ENCODE data around the gene CSHL1. TPM values are rescaled to one million over a fixed set of nuclear protein-coding genes. Genes with fewer than 3 reads are reported as not detected.
"Not testable (repeated sequence)": the region's sequence is repeated elsewhere in the genome, so short reads cannot be mapped to it uniquely, and the experiment has no call there.

Gene CSHL1
- total RNA-seq, 4 donors from 2014 or later = not detected

- TF ChIP-seq EP300 (IDR thresholded peaks at IDR 0.05) = no peak
- TF ChIP-seq POLR2A (IDR thresholded peaks at IDR 0.05) = no peak
- no peak for TF ChIP-seq POLR2AphosphoS5 (IDR thresholded peaks at IDR 0.05)
- TF ChIP-seq CTCF (IDR thresholded peaks at IDR 0.05) = no peak
- H3K27ac ChIP-seq = no peak overlapping the region
- 93% methylated on average over 2 of the region's 2 CpGs for WGBS
- no peaks in the 10 kb centered on the region for H3K9me3 ChIP-seq
- no peak overlapping the region for H3K4me3 ChIP-seq
- no peaks in the 10 kb centered on the region for H3K27me3 ChIP-seq
- H3K4me1 ChIP-seq = peaks cover 15% of the 10 kb centered on the region
- H3K36me3 ChIP-seq = no peaks in the 10 kb centered on the region
- no peak for DNase-seq (ENCODE audit: low spot score in 2 of 2)
Observed at GRCh38 chr17:63926164-63926563, 15.1 kb upstream of the CSHL1 start.

GRCh38 chr17:63925615-63926014 is 14.6 kb upstream of the CSHL1 start:
- H3K36me3 ChIP-seq = no peaks in the 10 kb centered on the region
- no peaks in the 10 kb centered on the region for H3K27me3 ChIP-seq
- no peak for TF ChIP-seq POLR2AphosphoS5 (IDR thresholded peaks at IDR 0.05)
- TF ChIP-seq POLR2A (IDR thresholded peaks at IDR 0.05) = no peak
- no peak for TF ChIP-seq CTCF (IDR thresholded peaks at IDR 0.05)
- TF ChIP-seq EP300 (IDR thresholded peaks at IDR 0.05) = no peak
- H3K9me3 ChIP-seq = no peaks in the 10 kb centered on the region
- H3K27ac ChIP-seq = no peak overlapping the region
- H3K4me3 ChIP-seq = no peak overlapping the region
- no peak for DNase-seq (ENCODE audit: low spot score in 2 of 2)
- 79% methylated on average over 5 of the region's 5 CpGs for WGBS
- H3K4me1 ChIP-seq = peaks cover 10% of the 10 kb centered on the region

- 72% methylated on average over 9 of the region's 9 CpGs for WGBS
- H3K27ac ChIP-seq; H3K4me1 ChIP-seq; H3K9me3 ChIP-seq; DNase-seq (ENCODE audit: low spot score in 2 of 2); H3K4me3 ChIP-seq; H3K36me3 ChIP-seq; H3K27me3 ChIP-seq: not testable (repeated sequence)
Observed at GRCh38 chr17:63922402-63922801, 11.3 kb upstream of the CSHL1 start.

GRCh38 chr17:63920779-63921178 is 9.7 kb upstream of the CSHL1 start:
- H3K9me3 ChIP-seq; H3K4me3 ChIP-seq; H3K36me3 ChIP-seq; H3K27me3 ChIP-seq; H3K4me1 ChIP-seq; DNase-seq (ENCODE audit: low spot score in 2 of 2); H3K27ac ChIP-seq: not testable (repeated sequence)
- 93% methylated on average over 5 of the region's 5 CpGs for WGBS

- not testable (repeated sequence) for H3K4me3 ChIP-seq; H3K4me1 ChIP-seq; H3K27me3 ChIP-seq; H3K27ac ChIP-seq; DNase-seq (ENCODE audit: low spot score in 2 of 2); H3K9me3 ChIP-seq; H3K36me3 ChIP-seq
- 77% methylated on average over 6 of the region's 6 CpGs for WGBS
Observed at GRCh38 chr17:63920050-63920449, 9.0 kb upstream of the CSHL1 start.

GRCh38 chr17:63919311-63919723 is 8.3 kb upstream of the CSHL1 start:
- no peak for DNase-seq (ENCODE audit: low spot score in 2 of 2)

GRCh38 chr17:63918789-63919305 is 7.8 kb upstream of the CSHL1 start, which contains the start of gene GH1:
Gene GH1, minus strand, starts transcription at chr17:63918839. Its CDS starts 63 bp downstream, at chr17:63918776.
- not testable (repeated sequence) for H3K27me3 ChIP-seq, H3K36me3 ChIP-seq, H3K4me1 ChIP-seq, H3K27ac ChIP-seq, H3K4me3 ChIP-seq, H3K9me3 ChIP-seq
- WGBS = 49% methylated on average over 10 of the region's 10 CpGs
- DNase-seq (ENCODE audit: low spot score in 2 of 2) = peak in 1 of 2 donors; percentile 48

More at GRCh38 chr17:63919311-63919723, 8.3 kb upstream of the CSHL1 start:
- TF ChIP-seq POLR2AphosphoS5 (IDR thresholded peaks at IDR 0.05) (no peak), POLR2A (IDR thresholded peaks at IDR 0.05) (no peak), EP300 (IDR thresholded peaks at IDR 0.05) (no peak), CTCF (IDR thresholded peaks at IDR 0.05) (peak; percentile 94 to 96)
- peaks cover 4% of the 10 kb centered on the region for H3K4me1 ChIP-seq
- H3K36me3 ChIP-seq = no peaks in the 10 kb centered on the region
- H3K27me3 ChIP-seq = no peaks in the 10 kb centered on the region
- H3K27ac ChIP-seq = no peak overlapping the region
- no peak overlapping the region for H3K4me3 ChIP-seq
- H3K9me3 ChIP-seq = no peaks in the 10 kb centered on the region
- WGBS = 51% methylated on average over 8 of the region's 8 CpGs

All from suprapubic skin (tissue), 4 donors.